Activated CD8-positive, alpha-beta memory T cell treated with anti-CD3 and anti-CD28 coated beads for 4 hours (primary cell): ENCODE data around the gene ARL17B.
"Not testable (repeated sequence)": the region's sequence is repeated elsewhere in the genome, so short reads cannot be mapped to it uniquely, and the experiment has no call there.

Experiments
- DNase-seq, 2 donors: peaks; one replicate each; pipeline ENCODE4 v3.0.0-alpha.2; 2020; ENCODE audit warnings: low read depth in 2 of 2

ARL17B gene

DNA sequence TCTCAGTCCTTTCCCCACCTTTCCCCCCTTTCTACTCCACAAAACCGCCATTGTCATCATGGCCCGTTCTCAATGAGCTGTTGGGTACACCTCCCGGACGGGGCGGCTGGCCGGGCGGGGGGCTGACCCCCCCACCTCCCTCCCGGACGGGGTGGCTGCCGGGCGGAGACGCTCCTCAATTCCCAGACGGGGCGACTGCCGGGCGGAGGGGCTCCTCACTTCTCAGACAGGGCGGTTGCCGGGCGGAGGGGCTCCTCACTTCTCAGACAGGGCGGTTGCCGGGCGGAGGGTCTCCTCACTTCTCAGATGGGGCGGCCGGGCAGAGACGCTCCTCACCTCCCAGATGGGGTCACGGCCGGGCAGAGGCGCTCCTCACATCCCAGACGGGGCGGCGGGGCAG lies 108.8 kb downstream of the ARL17B start:
- DNase-seq = not testable (repeated sequence)

DNA sequence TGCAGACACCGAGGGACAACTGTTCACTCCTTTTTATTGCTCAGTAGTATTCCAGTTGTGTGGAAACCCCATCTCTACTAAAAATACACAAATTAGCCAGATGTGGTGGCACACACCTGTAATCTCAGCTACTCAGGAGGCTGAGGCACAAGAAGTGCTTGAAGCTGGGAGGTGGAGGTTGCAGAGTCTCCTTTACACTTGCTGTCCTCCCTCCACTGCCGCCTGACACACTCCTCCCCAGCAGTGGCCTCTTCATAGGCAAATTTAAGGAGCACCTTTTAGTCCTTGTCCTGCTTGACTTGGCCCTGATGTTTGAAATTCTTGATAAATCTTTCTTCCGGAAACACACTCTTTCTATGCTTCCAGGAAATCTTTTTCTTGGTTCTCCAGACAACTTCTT lies 112.4 kb downstream of the ARL17B start:
- not testable (repeated sequence) for DNase-seq

DNA sequence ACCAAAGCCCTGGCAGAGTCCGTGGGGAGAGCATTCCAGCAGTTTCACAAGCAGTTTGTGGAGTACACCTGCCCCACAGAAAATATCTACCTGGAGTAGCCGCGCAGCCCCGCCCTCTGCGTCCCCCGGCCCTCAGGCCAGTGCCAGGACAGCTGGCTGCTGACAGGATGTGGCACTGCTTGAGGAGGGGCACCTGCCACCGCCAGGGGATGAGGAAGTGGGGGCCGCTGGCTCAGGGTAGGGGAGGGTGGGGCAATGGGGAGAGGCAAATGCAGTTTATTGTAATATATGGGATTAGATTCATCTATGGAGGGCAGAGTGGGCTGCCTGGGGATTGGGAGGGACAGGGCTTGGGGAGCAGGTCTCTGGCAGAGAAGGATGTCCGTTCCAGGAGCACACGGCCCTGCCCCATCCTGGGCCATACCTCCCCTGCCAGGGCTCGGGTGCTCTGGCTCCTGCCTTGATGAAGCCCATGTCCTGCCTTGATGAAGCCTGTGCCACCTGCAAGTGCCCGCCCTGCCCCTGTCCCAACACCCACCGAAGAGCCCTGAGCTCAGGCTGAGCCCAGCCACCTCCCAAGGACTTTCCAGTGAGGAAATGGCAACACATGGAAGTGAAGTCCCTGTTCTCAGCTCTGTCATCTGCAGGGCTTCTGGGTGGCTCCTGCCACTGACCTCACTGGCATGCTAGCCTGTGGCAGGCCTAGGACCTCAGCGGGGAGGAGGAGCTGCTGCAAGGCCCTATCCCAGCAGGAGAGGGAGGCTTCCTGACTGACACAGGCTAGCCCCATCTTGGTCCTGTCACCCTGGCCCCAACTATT lies 116.4 kb downstream of the ARL17B start:
- not testable (repeated sequence) for DNase-seq

DNA sequence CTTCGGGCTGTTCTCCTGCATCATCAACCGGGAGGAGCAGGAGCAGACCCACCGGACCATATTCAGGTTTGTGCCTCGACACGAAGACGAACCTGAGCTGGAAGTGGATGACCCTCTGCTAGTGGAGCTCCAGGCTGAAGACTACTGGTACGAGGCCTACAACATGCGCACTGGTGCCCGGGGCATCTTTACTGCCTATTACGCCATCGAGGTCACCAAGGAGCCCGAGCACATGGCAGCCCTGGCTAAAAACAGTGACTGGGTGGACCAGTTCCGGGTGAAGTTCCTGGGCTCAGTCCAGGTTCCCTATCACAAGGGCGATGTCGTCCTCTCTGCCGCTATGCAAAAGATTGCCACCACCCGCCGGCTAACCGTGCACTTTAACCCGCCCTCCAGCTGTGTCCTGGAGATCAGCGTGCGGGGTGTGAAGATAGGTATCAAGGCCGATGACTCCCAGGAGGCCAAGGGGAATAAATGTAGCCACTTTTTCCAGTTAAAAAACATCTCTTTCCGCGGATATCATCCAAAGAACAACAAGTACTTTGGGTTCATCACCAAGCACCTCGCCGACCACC lies 117.1 kb downstream of the ARL17B start:
- DNase-seq = not testable (repeated sequence)

DNA sequence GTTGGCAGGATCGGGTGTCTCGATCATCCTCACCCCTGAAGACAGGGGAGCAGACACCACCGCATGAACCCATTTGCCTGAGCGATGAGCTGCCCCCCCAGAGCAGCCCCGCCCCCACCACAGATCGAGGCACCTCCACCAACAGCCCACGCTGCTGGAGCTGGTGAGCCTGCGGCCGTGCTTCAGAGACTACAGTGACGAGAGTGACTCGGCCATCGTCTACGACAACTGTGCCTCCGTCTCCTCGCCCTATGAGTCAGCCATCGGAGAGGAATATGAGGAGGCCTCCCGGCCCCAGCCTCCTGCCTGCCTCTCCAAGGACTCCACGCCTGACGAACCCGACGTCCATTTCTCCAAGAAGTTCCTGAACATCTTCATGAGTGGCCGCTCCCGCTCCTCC lies 117.6 kb downstream of the ARL17B start:
- not testable (repeated sequence) for DNase-seq

DNA sequence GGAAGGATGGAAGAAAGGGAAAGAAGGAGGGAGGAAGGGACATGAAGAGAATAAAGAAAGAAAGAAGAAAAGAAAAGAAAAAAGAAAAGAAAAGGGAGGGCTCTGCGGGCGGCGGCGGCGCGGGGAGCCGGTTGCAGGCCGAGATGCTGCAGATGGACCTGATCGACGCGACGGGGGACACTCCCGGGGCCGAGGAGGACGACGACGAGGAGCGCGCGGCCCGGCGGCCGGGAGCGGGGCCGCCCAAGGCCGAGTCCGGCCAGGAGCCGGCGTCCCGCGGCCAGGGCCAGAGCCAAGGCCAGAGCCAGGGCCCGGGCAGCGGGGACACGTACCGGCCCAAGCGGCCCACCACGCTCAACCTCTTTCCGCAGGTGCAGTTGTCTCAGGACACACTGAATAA lies 118.1 kb downstream of the ARL17B start:
- DNase-seq = not testable (repeated sequence)

DNA sequence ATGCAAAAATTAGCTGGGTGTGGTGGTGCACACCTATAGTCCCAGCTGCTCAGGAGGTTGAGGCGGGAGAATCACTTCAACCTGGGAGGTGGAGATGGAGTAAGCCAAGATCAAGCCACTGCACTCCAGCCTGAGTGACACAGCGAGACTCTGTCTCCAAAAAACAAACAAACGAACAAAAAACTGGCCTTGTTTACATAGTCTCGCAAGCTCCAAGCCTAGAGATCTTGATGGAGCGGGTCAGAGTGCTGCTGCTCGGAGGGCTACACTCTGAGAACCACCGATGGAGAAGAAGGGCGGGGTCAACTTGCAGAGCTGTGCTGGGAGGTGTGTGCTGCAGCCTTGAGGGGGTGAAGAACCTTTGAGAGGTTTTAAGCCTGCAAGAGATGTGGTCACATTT lies 130.2 kb downstream of the ARL17B start:
- not testable (repeated sequence) for DNase-seq

DNA sequence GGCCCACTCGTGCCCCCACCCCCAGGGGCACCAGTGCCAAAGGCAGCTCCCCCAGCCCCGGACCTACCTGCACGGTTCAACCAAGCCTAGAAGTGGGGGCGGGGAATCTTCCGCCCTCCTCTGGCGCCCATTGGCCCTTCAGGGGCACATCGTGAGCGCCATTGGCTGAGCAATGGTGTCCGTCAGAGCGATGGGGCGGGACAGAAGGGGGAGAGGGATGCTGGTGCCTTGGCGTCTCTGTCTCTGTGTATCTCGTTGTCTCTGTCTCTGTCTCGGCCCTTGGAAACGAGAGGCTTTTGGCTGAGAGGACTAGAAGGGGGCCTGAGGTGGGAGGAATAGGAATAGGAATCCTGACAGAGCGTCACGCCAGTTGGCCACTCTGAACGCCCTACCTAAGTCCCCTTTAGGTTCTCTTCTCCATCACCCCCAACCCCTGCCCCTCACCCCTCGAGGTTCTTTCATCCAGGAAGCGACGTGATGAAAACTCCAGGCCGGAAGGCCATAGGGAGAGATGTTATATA lies 136.2 kb downstream of the ARL17B start:
- DNase-seq = peak; percentile 77 to 86

DNA sequence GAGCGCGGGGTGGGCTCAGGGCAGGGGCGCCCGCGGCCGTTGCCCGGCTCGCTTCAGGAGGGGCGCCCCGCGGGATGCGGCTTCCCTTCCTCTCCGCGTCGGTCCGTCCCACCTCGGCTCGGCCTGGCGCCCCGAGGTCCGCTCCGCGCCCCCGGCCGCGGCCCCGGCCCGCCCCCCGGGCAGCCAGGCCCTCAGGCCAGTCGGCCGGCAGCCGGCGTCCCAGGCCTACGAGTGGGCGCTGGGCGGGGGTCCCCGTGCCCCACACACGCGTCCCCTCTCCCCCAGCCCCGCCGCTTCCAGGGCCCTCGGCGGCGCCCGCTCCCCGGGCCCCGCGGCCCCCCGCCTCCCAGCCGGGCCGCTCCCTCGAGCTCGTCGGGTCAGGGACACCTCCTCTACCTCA lies 136.7 kb downstream of the ARL17B start:
- DNase-seq = not testable (repeated sequence)
